Progenitor cell of endocrine pancreas (in vitro differentiated cells): Measurements from ENCODE around the gene GAA. TPM values are rescaled to one million over a fixed set of nuclear protein-coding genes. Genes with fewer than 3 reads are reported as not detected.
"Not testable (repeated sequence)": the region's sequence is repeated elsewhere in the genome, so short reads cannot be mapped to it uniquely, and the experiment has no call there.

Source experiments
- DNase-seq: peaks from one replicate; pipeline ENCODE4 v3.0.0; 2021; ENCODE audit warnings: low spot score; ENCODE audit not compliant: unreplicated experiment
- H3K27ac Mint-ChIP-seq: 2 replicates; pipeline ENCODE4 v1.8.0; 2021; ENCODE audit warnings: mild to moderate bottlenecking, moderate library complexity, mixed read lengths
- H3K27me3 Mint-ChIP-seq: 2 replicates; pipeline ENCODE4 v1.8.0; 2021; ENCODE audit warnings: mixed read lengths
- H3K36me3 Mint-ChIP-seq: 2 replicates; pipeline ENCODE4 v1.8.0; 2022; ENCODE audit warnings: mixed read lengths; ENCODE audit not compliant: insufficient read depth
- H3K4me1 Mint-ChIP-seq: 2 replicates; pipeline ENCODE4 v1.8.0; 2021; ENCODE audit warnings: low read depth, mixed read lengths
- H3K4me3 Mint-ChIP-seq: 2 replicates; pipeline ENCODE4 v1.8.0; 2021; ENCODE audit warnings: low read depth, mild to moderate bottlenecking, moderate library complexity, mixed read lengths
- H3K9me3 Mint-ChIP-seq: 2 replicates; pipeline ENCODE4 v1.8.0; 2021; ENCODE audit warnings: low read depth, mixed read lengths
- CTCF ChIP-seq: fragments of 200-600 bp; sonication (generic); IDR thresholded peaks from one replicate; pipeline ENCODE4 v1.5.0; 2021; ENCODE audit warnings: antibody characterized with exemption, mild to moderate bottlenecking; ENCODE audit not compliant: unreplicated experiment
- total RNA-seq: library from RNA; stranded (reverse); gene quantifications from 2 replicates; pipeline ENCODE4 v1.2.1, GENCODE V29; 2021

GAA gene
- total RNA-seq, 1 donor from 2014 or later: 37.9 TPM

- Mint-ChIP-seq H3K9me3 (peaks cover 9% of the 10 kb centered on the region), H3K27ac (no peak overlapping the region), H3K4me3 (no peak overlapping the region), H3K36me3 (no peaks in the 10 kb centered on the region), H3K4me1 (peaks cover 1% of the 10 kb centered on the region), H3K27me3 (no peaks in the 10 kb centered on the region)
- no peak for TF ChIP-seq CTCF
- no peak for DNase-seq
These were observed 50.8 kb downstream of the GAA start for GRCh38 chr17:80152081-80152702.

- H3K4me3 Mint-ChIP-seq: no peak overlapping the region
- peaks cover 9% of the 10 kb centered on the region for H3K9me3 Mint-ChIP-seq
- no peak for DNase-seq
- H3K36me3 Mint-ChIP-seq: no peaks in the 10 kb centered on the region
- no peak for TF ChIP-seq CTCF
- no peaks in the 10 kb centered on the region for H3K4me1 Mint-ChIP-seq
- no peaks in the 10 kb centered on the region for H3K27me3 Mint-ChIP-seq
- no peak overlapping the region for H3K27ac Mint-ChIP-seq
These were observed 51.6 kb downstream of the GAA start for GRCh38 chr17:80153004-80153403.

DNA sequence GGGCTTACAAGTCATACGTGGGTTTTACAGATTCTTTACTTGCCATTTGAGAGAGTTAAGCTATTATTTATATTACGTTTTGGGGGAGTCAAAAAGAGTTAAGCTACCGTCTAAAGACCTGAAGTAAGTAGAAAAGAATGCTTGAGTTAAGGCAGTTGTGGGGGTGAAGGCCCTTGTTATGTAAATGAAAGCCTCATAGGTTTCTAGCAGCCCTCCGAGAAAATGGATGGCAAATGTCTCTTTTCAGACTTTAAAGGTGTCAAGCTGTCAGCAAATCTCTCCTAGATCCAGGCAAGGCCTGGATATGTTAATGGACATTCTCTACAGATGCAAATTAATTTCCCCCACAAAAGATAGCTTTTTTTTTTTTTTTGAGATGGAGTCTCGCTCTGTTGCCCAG, 52.8 kb downstream of the GAA start:
- DNase-seq: no peak
- Mint-ChIP-seq H3K4me1 (no peaks in the 10 kb centered on the region), H3K27me3 (no peaks in the 10 kb centered on the region), H3K4me3 (no peak overlapping the region), H3K9me3 (peaks cover 9% of the 10 kb centered on the region), H3K36me3 (no peaks in the 10 kb centered on the region), H3K27ac (no peak overlapping the region)
- TF ChIP-seq CTCF: no peak

DNA sequence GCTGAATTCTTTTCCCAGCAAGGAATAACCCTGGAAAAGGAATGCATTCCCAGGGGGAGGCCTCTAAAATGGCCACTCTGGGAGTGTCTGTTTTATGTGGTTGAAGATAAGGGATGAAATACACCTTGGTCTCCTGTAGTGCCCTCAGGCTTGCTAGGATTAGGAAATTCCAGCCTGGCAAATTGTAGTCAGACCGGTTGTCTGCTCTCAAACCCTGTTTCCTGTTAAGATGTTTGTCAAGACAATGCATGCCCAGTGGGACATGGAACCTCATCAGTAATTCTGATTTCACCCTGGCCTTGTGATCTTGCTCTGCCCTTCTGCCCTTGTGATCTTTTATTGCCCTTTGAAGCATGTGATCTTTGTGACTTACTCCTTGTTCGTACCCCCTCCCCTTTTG, 54.2 kb downstream of the GAA start:
- not testable (repeated sequence) for H3K4me1 Mint-ChIP-seq, H3K36me3 Mint-ChIP-seq, H3K4me3 Mint-ChIP-seq, H3K9me3 Mint-ChIP-seq, H3K27me3 Mint-ChIP-seq, DNase-seq
- H3K27ac Mint-ChIP-seq: peak overlapping the region; percentile 41

GRCh38 chr17:80158846-80159245, 57.5 kb downstream of the GAA start:
- Mint-ChIP-seq H3K4me3 (no peak overlapping the region), H3K27me3 (peaks cover 3% of the 10 kb centered on the region), H3K36me3 (no peaks in the 10 kb centered on the region), H3K27ac (no peak overlapping the region), H3K9me3 (peaks cover 9% of the 10 kb centered on the region), H3K4me1 (peaks cover 5% of the 10 kb centered on the region)
- TF ChIP-seq CTCF: no peak
- DNase-seq: no peak

- no peak for TF ChIP-seq CTCF
- Mint-ChIP-seq H3K36me3 (no peaks in the 10 kb centered on the region), H3K27me3 (peaks cover 3% of the 10 kb centered on the region), H3K4me1 (peaks cover 7% of the 10 kb centered on the region), H3K9me3 (peaks cover 6% of the 10 kb centered on the region), H3K27ac (no peak overlapping the region), H3K4me3 (no peak overlapping the region)
- no peak for DNase-seq
These were observed 59.2 kb downstream of the GAA start for GRCh38 chr17:80160536-80160935.
